Effector CD4-positive, alpha-beta T cell (primary cell): Measurements from ENCODE around the gene ITPKB.
"Not testable (repeated sequence)": the region's sequence is repeated elsewhere in the genome, so short reads cannot be mapped to it uniquely, and the experiment has no call there.

Experiments used
- DNase-seq: peaks from one replicate; pipeline ENCODE4 v3.0.0-alpha.2; 2020

ITPKB gene

GRCh38 chr1:226649244-226649643 lies 89.8 kb downstream of the ITPKB start:
- no peak for DNase-seq

- no peak for DNase-seq
Measured at GRCh38 chr1:226648421-226648820, 90.7 kb downstream of the ITPKB start.

GRCh38 chr1:226647719-226648118 lies 91.4 kb downstream of the ITPKB start:
- DNase-seq = no peak

GRCh38 chr1:226646870-226647449 lies 92.1 kb downstream of the ITPKB start:
- no peak for DNase-seq

- DNase-seq = no peak
Measured at GRCh38 chr1:226646026-226646869, 92.8 kb downstream of the ITPKB start.

- no peak for DNase-seq
Measured at GRCh38 chr1:226645279-226645976, 93.7 kb downstream of the ITPKB start.

GRCh38 chr1:226644541-226645176 lies 94.4 kb downstream of the ITPKB start:
- DNase-seq = no peak

GRCh38 chr1:226643611-226644540 lies 95.2 kb downstream of the ITPKB start:
- no peak for DNase-seq

- DNase-seq = peak; percentile 41
Measured at GRCh38 chr1:226643177-226643576, 95.9 kb downstream of the ITPKB start.

GRCh38 chr1:226642421-226642820 lies 96.7 kb downstream of the ITPKB start:
- DNase-seq = no peak

- no peak for DNase-seq
Measured at GRCh38 chr1:226641671-226642231, 97.3 kb downstream of the ITPKB start.

GRCh38 chr1:226640321-226641136 lies 98.6 kb downstream of the ITPKB start:
- DNase-seq = no peak

- no peak for DNase-seq
Measured at GRCh38 chr1:226639631-226640061, 99.4 kb downstream of the ITPKB start.

- not testable (repeated sequence) for DNase-seq
Measured at GRCh38 chr1:226639206-226639605, 99.9 kb downstream of the ITPKB start.

GRCh38 chr1:226638608-226639007 lies 100.5 kb downstream of the ITPKB start:
- peak; percentile 1 for DNase-seq

- DNase-seq = peak; percentile 1
Measured at GRCh38 chr1:226638001-226638601, 101.0 kb downstream of the ITPKB start.

GRCh38 chr1:226637147-226637935 lies 101.7 kb downstream of the ITPKB start:
- peak; percentile 2 for DNase-seq

- no peak for DNase-seq
Measured at GRCh38 chr1:226636847-226637096, 102.3 kb downstream of the ITPKB start.

GRCh38 chr1:226635456-226635941 lies 103.6 kb downstream of the ITPKB start:
- peak; percentile 30 for DNase-seq
